ENCODE results near the gene FAM47E. TPM values are rescaled to one million over a fixed set of nuclear protein-coding genes. Genes with fewer than 3 reads are reported as not detected.

Gene FAM47E
- total and polyA plus RNA-seq, 2 of the 8 experiments (the other 6 are each of a cell fraction or from before 2014, with no cell fraction given) = 1.3 to 1.4 TPM

DNA sequence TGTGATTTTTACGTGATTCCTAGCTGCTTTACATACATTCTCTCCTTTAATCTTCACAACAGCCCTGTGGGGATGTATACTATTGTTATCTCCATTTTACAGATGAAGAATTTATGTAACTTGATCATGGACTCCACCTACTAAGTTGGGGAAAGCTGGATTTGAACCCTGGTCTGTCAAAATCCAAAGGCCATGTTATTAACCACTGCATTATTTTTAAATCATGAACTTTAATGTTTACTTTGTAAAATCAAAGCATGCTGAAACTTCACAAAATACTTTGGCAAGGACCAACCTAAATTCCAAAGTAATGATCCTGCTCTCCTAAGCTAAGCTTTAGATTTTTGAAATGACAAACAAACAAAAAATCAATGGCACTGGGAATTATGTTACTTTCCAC lies 26.1 kb downstream of the FAM47E start:
- no peak for FAIRE-seq
- no peak for DNase-seq (ENCODE audit: low read depth in 1 of 2, low spot score in 2 of 2)
- H3K27me3 ChIP-seq (replicated peaks in 1 of 4; ENCODE audit: control insufficient read depth in 3 of 4, extremely low read depth in 1 of 4, insufficient read depth in 3 of 4, low read length in 3 of 4) = peaks cover 0 to 1% (median 0%) of the 10 kb centered on the region in 4 experiments; a peak in 1 of 7 replicates
- H3K14ac ChIP-seq (ENCODE audit: insufficient read length) = no peak overlapping the region
- no peak overlapping the region for H3K4me2 ChIP-seq (ENCODE audit: insufficient read depth in 1 of 2, low read depth in 2 of 2, low read length in 2 of 2)
- no peak overlapping the region for H2BK5ac ChIP-seq (ENCODE audit: low read depth, low read length)
- H3K4me3 ChIP-seq (ENCODE audit: extremely low read depth in 1 of 4, insufficient read depth in 2 of 4, low read depth in 3 of 4, low read length in 4 of 4) = no peak overlapping the region
- H2BK12ac ChIP-seq (ENCODE audit: low read depth, low read length) = no peak overlapping the region
- no peak overlapping the region for H3K9ac ChIP-seq (replicated peaks in 1 of 4; ENCODE audit: extremely low read depth in 1 of 4, low read depth in 3 of 4, low read length in 3 of 4)
- H4K8ac ChIP-seq (ENCODE audit: extremely low read depth, insufficient read depth, low read length) = no peak overlapping the region
- no peak overlapping the region for H2AFZ ChIP-seq (ENCODE audit: low read length)
- no peak overlapping the region for H2BK20ac ChIP-seq (ENCODE audit: low read length)
- no peaks in the 10 kb centered on the region for H3K79me1 ChIP-seq (ENCODE audit: low read depth, low read length)
- no peak overlapping the region for H3K56ac ChIP-seq (replicated peaks; ENCODE audit: insufficient read length, low read depth, low read length)
- H3K23ac ChIP-seq (ENCODE audit: insufficient read length) = no peak overlapping the region
- POLR2A ChIA-PET (ENCODE audit: partially characterized antibody) = no interaction called here
- no peak overlapping the region for H2AK5ac ChIP-seq (ENCODE audit: low read depth, low read length)
- CTCF ChIA-PET (ENCODE audit: partially characterized antibody) = interaction anchor here (0.6 to 2.6 kb wide), 8 partner anchors 11 to 100 kb away, joined by 3 to 14 read pairs (median 4); partner anchors contain the start of gene STBD1
- H4K5ac ChIP-seq (ENCODE audit: insufficient read length, low read depth, low read length) = no peak overlapping the region
- H3K4ac ChIP-seq (replicated peaks; ENCODE audit: insufficient read length, low read depth, low read length) = no peak overlapping the region
- H3K79me2 ChIP-seq (ENCODE audit: control insufficient read depth in 1 of 2, insufficient read depth in 2 of 2, low read length in 2 of 2) = no peaks in the 10 kb centered on the region
- no peaks in the 10 kb centered on the region for H3K9me3 ChIP-seq (ENCODE audit: insufficient read depth in 2 of 2, low read depth in 1 of 2, low read length in 1 of 2)
- no peaks in the 10 kb centered on the region; a peak in 1 of 7 replicates for H3K4me1 ChIP-seq (replicated peaks in 1 of 4; ENCODE audit: control insufficient read depth in 3 of 4, insufficient read depth in 4 of 4, low read length in 3 of 4)
- H3K36me3 ChIP-seq (ENCODE audit: control insufficient read depth in 2 of 4, insufficient read depth in 4 of 4, low read length in 3 of 4) = no peaks in the 10 kb centered on the region
- no peak overlapping the region for H3K27ac ChIP-seq (ENCODE audit: low read depth, low read length)
- H4K91ac ChIP-seq (replicated peaks; ENCODE audit: insufficient read length, low read length) = no peak overlapping the region
- H3K23me2 ChIP-seq (ENCODE audit: low read depth, low read length) = no peaks in the 10 kb centered on the region; the same call in 1 of the 2 replicates
- H4K20me1 ChIP-seq (replicated peaks in 1 of 2; ENCODE audit: control insufficient read depth in 1 of 2, insufficient read depth in 2 of 2, low read length in 2 of 2) = no peaks in the 10 kb centered on the region
- TF ChIP-seq CBX8 (IDR thresholded peaks at IDR 0.05; ENCODE audit: borderline replicate concordance, low read depth, low read length) (no peak), NRF1 (IDR thresholded peaks at IDR 0.05; ENCODE audit: low read depth, low read length) (no peak), YY1 (IDR thresholded peaks at IDR 0.05; ENCODE audit: low read depth, low read length) (no peak)
- TF ChIP-seq, protein P1, sequence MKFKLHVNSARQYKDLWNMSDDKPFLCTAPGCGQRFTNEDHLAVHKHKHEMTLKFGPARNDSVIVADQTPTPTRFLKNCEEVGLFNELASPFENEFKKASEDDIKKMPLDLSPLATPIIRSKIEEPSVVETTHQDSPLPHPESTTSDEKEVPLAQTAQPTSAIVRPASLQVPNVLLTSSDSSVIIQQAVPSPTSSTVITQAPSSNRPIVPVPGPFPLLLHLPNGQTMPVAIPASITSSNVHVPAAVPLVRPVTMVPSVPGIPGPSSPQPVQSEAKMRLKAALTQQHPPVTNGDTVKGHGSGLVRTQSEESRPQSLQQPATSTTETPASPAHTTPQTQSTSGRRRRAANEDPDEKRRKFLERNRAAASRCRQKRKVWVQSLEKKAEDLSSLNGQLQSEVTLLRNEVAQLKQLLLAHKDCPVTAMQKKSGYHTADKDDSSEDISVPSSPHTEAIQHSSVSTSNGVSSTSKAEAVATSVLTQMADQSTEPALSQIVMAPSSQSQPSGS (IDR thresholded peaks at IDR 0.05; ENCODE audit: low read length) = no peak
- no peak overlapping the region for H3K18ac ChIP-seq (ENCODE audit: extremely low read depth, low read length)
- H2BK15ac ChIP-seq (ENCODE audit: low read length) = no peak overlapping the region
- WGBS, 2 experiments (ENCODE audit: extremely low coverage in 1 of 2, insufficient coverage in 1 of 2, insufficient read length in 1 of 2, insufficient replicate concordance in 2 of 2, low coverage in 1 of 2, low lambda C conversion rate in 2 of 2, missing lambda C conversion rate in 1 of 2) = 68% methylated on average over 1 of the region's 1 CpG; no CpG with 5 or more reads in 1 of the 2 experiments
- H2BK120ac ChIP-seq (replicated peaks; ENCODE audit: low read depth, low read length) = no peak overlapping the region

All from H1 (cell line).